ENCODE results near the gene JAKMIP1.

DNA sequence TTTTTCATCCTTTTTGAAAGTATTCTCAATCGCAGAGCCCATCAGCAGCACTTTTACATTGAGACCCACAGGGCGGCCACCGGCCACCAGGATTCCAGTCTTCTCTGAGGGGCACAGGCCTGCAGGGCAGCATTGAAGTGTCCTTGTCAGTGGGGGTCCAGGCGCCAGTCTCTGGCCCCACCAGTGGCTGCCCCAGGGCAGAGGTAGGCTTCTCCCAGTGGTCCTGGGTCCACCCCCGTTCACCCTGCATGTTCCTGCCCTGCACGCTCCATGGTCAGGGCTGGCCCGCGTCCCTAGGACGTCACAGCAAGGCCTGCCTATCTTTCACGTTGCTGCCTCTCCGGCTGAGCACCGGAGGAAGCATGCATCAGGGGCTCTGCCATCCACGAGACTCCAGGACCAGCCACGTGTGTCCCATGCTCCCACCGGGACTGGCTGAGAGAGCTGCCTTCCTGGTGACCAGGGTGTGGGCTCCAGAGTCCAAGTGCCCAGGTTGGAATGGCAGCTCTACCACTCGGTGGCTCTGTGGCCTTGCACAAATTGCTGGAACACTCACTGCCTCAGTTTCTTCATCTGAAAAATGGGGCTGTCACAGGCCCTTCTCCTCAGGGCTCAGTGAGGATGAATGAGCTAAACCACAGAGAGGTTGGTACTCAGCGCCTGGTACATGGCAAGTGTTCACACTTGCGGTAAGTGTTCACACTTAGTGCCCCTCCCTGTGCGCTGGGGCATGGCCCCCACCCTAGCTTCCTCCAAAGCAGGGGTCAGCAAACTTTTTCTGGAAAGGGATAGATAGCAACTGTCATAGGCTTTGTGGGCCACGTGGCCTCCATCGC lies 30.7 kb upstream of the JAKMIP1 start:
- TF ChIP-seq, protein P1, sequence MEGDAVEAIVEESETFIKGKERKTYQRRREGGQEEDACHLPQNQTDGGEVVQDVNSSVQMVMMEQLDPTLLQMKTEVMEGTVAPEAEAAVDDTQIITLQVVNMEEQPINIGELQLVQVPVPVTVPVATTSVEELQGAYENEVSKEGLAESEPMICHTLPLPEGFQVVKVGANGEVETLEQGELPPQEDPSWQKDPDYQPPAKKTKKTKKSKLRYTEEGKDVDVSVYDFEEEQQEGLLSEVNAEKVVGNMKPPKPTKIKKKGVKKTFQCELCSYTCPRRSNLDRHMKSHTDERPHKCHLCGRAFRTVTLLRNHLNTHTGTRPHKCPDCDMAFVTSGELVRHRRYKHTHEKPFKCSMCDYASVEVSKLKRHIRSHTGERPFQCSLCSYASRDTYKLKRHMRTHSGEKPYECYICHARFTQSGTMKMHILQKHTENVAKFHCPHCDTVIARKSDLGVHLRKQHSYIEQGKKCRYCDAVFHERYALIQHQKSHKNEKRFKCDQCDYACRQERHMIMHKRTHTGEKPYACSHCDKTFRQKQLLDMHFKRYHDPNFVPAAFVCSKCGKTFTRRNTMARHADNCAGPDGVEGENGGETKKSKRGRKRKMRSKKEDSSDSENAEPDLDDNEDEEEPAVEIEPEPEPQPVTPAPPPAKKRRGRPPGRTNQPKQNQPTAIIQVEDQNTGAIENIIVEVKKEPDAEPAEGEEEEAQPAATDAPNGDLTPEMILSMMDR (conservative IDR thresholded peaks at IDR 0.05; ENCODE audit: low read length) = no peak
- no peak for TF ChIP-seq EZH2phosphoT487 (IDR thresholded peaks at IDR 0.05; ENCODE audit: borderline replicate concordance)

Measured in Loucy (cell line).